A549 (cell line): ENCODE data around the gene RASGRF1.

ENCODE experiments used
- CBX2 ChIP-seq: fragments of 200-600 bp; sonication (generic); IDR thresholded peaks from 2 replicates; pipeline ENCODE4 v1.6.1; 2016; ENCODE audit warnings: low read depth, mild to moderate bottlenecking, borderline replicate concordance
- CHD4 ChIP-seq: fragments of 200-600 bp; sonication (generic); IDR thresholded peaks from 2 replicates; pipeline ENCODE4 v1.6.1; 2016; ENCODE audit warnings: antibody characterized with exemption, mild to moderate bottlenecking, borderline replicate concordance
- CTCF ChIP-seq: fragments of >200 bp; sonication (Bioruptor Twin); formaldehyde crosslinking; IDR thresholded peaks from 3 replicates; pipeline ENCODE4 v1.5.1; 2016
- E2F6 ChIP-seq: IDR thresholded peaks from 2 replicates; pipeline ENCODE4 v1.6.1; 2012; ENCODE audit warnings: low read depth, borderline replicate concordance
- EP300 ChIP-seq, 2 experiments: fragments of >200 bp; sonication (Bioruptor Twin); formaldehyde crosslinking; IDR thresholded peaks; 2 replicates in 1 of 2; 3 replicates in 1 of 2; pipeline ENCODE4 v1.6.1; 2016 to 2017
- FOSL2 ChIP-seq, 2 experiments: fragments of 450-650 bp in 1 of 2; fragments of >200 bp in 1 of 2; sonication (Bioruptor Twin) in 1 of 2; formaldehyde crosslinking; IDR thresholded peaks; 2 replicates each; pipeline versions ENCODE4 v1.5.0 to v1.6.1; 2016 to 2020; ENCODE audit warnings: mild to moderate bottlenecking in 1 of 2, moderate library complexity in 1 of 2
- KDM1A ChIP-seq: fragments of 200-600 bp; sonication (generic); IDR thresholded peaks from 2 replicates; pipeline ENCODE4 v1.6.1; 2016; ENCODE audit warnings: low read depth, mild to moderate bottlenecking
- MAX ChIP-seq: IDR thresholded peaks from 2 replicates; pipeline ENCODE4 v1.6.1; 2012
- MAZ ChIP-seq: fragments of 150-350 bp; IDR thresholded peaks from 2 replicates; pipeline ENCODE4 v1.6.1; 2014; ENCODE audit warnings: antibody characterized with exemption, low read depth, low read length, borderline replicate concordance
- NPAS2 ChIP-seq: fragments of 250-450 bp; sonication (Bioruptor Pico); IDR thresholded peaks from 2 replicates; pipeline ENCODE4 v1.8.0; 2022; ENCODE audit warnings: mild to moderate bottlenecking, moderate library complexity, borderline replicate concordance
- POLR2A ChIP-seq: IDR thresholded peaks from 2 replicates; pipeline ENCODE4 v1.6.1; 2012; ENCODE audit warnings: mild to moderate bottlenecking, low read length
- POLR2AphosphoS2 ChIP-seq: conservative IDR thresholded peaks from 2 replicates; pipeline ENCODE4 v1.6.1; 2012; ENCODE audit warnings: low read length, improper control_type of control experiment, inconsistent platforms
- REST ChIP-seq: fragments of 200-600 bp; sonication (generic); IDR thresholded peaks from 2 replicates; pipeline ENCODE4 v1.6.1; 2016; ENCODE audit warnings: antibody characterized with exemption, mild to moderate bottlenecking, moderate library complexity
- ZFP36 ChIP-seq: fragments of 450-650 bp; IDR thresholded peaks from 2 replicates; pipeline ENCODE4 v1.6.1; 2014; ENCODE audit warnings: borderline replicate concordance; ENCODE audit not compliant: partially characterized antibody

GRCh38 chr15:78978601-78979179, 111.9 kb downstream of the RASGRF1 start:
- TF ChIP-seq POLR2AphosphoS2 (no peak), FOSL2 (IDR thresholded peaks at IDR 0.05) (no peak), FOSL2 (CRISPR knock-in tag; IDR thresholded peaks at IDR 0.05) (no peak), CTCF (no peak), POLR2A (no peak), MAZ (no peak), ZFP36 (no peak), NPAS2 (CRISPR knock-in tag) (no peak), CBX2 (no peak), E2F6 (no peak), MAX (no peak), KDM1A (no peak), EP300 (IDR thresholded peaks at IDR 0.05) (no peak), REST (no peak), CHD4 (no peak)
